HK-2 (cell line): ENCODE measurements around the gene POLR3A.
"Not testable (repeated sequence)": the region's sequence is repeated elsewhere in the genome, so short reads cannot be mapped to it uniquely, and the experiment has no call there.

Source experiments
- DNase-seq: peaks from one replicate; pipeline ENCODE4 v3.0.0-alpha.2; 2018; ENCODE audit not compliant: unreplicated experiment

POLR3A gene

DNA sequence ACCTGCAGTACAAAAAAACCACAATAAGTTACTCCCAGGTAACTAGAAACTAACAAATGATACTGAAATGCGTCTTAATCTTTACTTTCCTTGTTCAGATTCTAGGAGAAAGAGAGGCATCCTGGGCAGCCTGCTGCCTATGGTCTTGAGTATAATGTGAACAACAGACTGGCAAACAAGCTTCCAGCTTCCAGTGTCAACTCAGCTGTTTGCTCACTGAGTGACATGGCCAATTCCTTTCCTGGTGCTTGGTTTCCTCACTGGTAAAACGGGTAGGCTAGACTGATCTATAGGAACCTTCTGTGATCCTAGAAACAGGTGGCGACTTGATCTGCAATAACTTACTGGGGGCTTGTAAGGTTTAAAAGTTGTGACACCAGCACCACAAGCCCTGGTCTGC, 10.1 kb downstream of the POLR3A start:
- DNase-seq, result no peak

DNA sequence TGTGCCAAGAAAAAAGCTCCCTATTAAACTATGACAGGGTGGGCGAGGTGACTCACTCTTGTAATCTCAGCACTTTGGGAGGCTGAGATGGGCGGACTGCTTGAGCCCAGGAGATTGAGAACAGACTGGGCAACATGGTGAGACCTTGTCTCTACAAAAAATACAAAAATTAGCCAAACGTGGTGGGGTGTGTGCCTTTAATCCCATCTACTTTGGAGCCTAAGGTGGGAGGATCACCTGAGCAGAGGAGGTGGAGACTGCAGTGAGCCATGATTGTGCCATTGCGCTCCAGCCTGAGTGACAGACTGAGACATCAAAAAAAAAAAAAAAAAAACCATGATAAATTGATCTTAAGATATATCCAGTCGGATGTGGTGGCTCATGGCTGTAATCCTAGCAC, 11.5 kb downstream of the POLR3A start:
- no peak for DNase-seq

- DNase-seq, result no peak
Measured at GRCh38 chr10:78015546-78015945, 13.8 kb downstream of the POLR3A start.

DNA sequence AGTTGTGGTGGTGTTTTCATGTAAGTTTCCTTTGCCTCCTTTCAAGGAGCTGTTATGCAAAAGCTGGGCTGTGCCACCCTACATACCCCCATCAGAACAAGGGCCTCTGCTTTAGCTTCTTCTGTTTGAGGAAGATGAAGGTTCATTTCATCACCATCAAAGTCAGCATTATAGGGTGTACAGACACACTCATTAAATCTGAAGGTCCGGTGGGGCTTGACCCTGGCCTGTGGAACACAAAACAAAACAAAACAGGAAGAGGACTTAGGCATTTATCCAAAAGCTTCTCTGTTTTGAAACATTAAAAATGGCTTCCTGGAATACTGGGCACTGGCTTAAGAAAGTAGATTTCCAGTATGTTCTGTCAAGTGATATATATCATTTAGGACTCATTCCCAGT, 15.8 kb downstream of the POLR3A start:
- DNase-seq, result no peak

DNA sequence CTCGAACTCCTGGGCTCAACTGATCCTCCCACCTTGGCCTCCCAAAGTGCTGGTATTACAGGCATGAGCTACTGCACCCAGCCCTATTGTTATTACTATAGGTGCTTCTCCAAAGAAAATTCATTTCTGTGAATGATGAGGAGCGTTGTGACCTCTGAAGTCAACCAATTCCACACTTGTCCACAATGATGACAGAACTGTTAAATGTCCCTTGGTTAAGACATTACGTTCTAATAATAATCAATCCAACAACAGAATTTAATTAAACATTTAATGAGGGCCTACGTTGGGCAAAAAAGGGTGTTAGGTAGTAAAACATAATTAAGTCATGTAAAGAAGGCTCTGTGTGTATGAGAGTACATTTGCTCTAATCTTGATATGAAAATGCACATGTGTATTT, 18.2 kb downstream of the POLR3A start:
- no peak for DNase-seq

DNA sequence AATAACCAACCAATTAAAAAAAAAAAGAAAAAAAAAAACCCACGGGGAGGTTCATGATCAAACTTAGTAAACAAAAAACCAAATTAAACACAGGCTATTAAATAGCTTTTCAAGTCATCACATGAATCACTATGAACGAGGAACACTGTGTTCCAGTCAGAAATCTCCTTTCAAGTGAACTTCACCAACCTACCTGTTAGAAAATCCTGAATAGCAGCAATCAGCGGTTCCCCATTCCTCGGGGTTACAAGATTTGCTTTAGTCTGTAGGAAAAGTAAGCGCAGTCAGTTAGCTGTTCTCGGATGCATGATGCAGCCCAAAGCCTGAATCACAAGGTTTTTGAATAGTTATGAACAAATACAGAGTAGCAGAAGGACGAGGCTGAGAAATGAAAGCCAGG, 19.0 kb downstream of the POLR3A start:
- no peak for DNase-seq

DNA sequence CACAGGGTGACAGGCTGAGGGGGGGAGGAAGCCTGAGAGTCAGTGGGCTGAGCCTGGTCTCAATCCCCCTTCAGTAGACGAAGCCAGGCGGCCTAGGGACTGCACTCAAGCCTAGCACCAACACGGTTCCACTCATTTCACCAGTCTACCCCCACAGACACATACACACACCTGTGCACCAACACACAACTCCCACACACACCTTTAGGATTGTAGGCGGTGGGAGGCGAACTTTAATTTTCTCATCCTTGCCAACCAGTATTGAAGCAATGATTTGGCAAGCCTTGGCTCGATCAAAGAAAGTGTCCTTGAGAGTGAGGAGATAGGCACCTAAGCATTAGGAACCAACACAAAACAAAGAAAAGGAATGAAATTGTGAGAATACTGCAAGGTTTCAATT, 19.7 kb downstream of the POLR3A start:
- no peak for DNase-seq

DNA sequence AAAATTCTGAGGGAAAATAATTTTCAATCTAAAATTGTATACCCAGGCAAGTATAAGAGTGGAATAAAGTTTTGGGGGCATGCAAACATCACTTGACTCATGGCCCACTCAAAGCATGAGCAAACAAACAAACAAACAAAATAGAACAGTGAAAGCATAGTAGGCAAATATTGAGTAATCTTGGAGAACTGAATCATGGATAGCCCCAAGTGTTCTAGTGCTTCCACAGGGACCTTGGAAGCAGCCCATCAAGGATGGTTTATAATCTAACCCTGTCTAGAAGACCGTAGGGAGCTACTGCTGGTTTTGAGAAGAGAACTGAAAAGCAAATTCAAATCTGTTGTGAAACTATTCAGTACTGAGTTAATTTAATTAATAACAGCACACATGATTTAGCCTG, 22.1 kb downstream of the POLR3A start:
- no peak for DNase-seq

DNA sequence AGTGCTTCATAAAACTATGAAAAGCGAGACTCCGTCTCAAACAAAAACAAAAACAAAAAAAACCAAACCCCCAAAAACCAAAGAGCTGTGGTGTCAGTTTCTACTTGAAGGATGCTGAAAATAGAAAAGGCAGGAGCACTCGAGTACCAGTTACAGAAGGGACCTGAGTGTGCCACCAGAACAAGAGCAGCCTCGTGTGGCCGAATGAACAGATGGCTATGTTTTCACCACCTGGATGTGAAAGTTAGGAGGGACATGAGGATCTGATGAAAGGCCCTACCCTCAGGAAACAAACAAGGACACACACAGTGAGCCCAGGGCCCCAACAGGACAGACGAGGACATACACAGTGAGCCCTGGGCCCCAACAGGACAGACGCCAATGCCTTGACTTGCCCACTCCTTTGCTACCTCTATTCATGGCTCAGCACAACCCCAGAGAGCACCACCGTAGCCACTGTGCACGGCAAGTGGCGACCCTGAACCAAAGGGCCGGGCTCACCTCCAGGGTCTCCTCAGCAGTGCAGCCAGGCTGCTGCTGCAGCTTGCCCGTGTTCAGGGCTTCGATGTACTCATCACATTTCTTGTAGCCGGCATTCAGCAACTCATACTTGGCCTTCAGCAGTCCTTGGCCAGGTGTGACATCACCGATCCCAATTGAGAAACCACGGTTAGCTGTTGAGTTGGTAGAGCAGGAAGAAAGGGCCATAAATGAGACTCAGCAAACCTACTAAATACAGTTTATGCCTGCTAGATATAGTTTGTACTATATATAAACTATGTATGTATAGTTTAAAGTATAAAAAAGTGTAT, 24.9 kb downstream of the POLR3A start:
- no peak for DNase-seq

DNA sequence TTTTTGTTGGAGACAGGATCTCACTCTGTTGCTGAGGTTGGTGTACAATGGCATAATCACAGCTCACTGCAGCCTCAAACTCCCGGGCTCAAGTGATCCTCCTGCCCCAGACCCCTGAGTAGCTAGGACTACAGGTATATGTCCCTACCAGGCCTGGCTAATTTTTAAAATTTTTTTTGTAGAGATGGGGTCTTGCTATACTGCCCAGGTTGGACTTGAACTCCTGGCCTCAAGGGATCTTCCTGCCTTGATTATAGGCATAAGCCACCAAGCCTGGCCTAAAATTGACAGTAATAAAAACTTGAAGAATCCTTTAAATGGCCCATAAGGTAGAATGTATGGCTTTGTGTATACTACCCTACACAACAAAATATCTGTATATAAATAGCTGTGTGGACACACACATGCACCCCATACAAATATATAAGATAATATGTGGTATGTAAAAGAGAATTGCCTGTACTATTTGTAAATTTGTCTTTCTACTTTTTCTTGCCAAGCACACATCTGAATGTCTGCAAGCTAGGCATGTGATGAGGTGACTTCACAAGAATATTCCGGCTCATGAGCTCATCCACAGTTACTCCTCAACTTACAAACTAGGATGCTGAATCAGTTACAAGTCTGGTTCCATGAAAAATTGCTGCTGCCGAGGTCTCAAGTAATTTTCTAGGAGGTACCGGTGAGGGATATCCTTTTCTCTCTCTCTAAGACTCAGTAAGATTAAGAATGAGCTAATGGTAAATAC, 26.6 kb downstream of the POLR3A start:
- no peak for DNase-seq

- DNase-seq, result no peak
Measured at GRCh38 chr10:78000956-78001472, 28.3 kb downstream of the POLR3A start.

DNA sequence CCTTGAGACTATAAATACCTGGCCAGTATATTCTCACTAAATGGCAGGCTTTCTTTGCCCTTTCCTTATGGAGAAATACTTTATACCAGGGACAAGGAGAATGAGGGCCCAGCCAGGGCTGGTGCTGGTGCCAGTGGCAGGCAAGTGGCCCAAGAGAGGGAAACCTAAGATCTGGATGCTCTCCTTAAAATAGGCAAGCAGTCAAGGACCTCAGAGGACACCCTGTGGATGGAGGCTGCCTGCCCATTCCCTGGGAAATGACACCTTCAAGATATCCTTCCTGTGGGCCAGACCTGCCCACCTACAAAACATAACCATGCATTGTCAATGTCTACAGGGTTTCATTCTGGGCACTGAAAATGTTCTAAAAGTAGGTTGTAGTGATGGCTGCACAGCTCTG, 29.1 kb downstream of the POLR3A start:
- DNase-seq, result no peak

- DNase-seq, result not testable (repeated sequence)
Measured at GRCh38 chr10:77998780-77999179, 30.5 kb downstream of the POLR3A start.

DNA sequence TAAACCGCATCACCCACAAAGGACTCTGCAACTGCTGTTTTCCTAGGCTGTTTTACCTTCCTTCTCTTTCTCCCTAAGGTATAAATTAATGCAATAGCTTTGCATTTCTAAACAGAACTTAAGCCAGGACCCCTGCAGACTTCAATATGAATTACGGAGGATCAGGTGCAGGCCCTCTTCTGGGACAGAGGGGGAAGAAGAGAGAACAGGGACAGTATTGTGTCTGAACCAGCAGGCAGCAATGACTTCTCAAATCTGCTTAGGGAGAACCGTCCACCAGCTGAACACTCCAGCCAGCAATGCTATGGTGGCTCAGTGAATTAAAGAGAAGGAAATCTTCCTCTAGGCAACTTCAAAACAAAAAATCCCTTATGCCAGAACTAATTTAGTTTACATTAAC, 35.7 kb downstream of the POLR3A start:
- no peak for DNase-seq

DNA sequence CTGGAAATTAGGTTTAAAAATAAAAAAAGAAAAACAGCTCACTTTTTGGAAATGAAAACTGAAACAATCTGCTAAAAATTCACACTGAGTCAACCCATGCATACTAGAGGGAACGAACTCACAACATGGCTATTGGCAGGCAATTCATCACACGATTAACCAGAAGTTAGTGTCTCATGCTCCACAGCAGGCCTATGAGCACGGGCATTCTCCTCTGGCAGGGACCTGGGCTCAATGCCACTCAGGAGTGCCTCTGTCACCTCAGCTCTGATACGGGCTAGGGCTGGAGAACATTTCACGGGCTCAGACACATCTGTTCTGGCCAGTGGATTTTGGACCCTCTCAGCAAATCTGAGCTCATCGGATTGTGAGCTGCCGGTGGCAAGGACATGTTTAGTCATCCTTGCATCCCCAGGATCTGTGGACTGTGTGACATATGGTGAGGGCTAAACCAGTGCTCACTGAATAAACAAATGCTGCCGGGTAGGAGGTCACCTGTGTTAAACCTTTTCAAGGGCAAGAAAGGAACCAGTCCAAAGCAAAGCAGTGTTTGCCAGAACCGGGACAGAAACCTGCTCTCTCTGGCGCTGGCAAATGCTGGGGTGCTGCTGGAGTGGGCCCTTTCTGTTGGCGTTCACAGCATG, 40.1 kb downstream of the POLR3A start:
- DNase-seq, result no peak

- DNase-seq, result no peak
Measured at GRCh38 chr10:77987671-77988255, 41.6 kb downstream of the POLR3A start.

DNA sequence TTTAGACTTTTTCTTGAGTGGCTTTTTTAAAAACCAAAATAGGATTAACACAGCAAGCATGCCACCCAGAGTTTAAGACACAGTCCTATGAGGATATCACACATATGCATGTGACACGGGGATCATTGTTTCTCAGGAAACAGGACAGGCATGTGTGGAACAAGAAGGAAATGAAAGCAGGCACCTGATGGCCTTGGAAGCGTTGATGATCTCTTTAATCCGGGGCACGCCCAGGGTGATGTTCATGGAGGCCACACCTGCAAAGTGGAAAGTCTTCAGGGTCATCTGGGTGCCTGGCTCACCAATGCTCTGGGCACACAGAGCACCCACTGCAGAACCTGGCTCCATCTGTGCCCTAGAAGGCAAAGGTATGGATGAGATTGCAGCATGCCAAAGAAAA, 44.3 kb downstream of the POLR3A start:
- DNase-seq, result no peak

DNA sequence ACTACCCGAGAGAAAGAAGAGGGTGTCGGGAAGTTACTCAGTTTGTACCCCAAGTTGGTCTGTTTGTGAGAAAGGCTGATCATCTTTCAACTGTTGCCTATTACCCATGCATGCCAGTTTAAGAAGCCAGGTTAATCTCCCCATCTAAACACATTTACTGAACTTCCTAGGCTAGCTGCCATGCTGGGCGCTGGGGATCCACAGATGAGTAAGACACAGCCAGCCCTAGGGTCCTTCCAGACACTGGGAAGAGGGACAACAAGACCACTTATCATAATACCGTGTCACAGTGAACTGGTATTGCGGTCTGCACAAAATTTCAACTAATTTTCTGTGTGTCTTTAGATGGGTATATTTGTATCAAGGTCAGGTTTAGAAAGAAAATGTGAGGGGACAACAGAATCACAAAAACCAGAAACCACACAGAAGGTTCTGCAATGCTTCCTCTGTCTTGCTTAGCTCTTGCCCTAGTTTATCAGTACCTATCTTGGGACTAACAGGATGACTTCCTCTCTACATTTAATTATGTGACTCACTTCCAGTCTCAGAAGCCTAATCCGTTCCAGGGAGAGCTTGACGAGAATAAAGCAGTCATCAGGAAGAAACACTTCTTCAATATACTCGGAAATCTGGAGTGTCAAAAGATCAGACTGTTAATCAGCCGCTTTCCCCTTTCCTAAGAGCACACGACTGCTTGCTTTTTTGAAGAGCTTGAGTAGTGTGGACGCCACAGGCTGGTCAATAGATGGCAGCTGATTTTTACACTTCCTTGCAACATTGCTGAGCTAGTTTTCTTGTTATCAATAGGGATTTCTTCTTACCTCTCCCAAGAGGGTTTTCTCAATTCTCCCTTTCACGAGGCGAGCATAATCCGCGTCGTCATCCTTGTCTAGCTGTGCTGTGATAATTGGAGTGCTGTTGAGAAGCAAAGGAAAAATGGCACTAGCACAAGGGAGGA, 45.7 kb downstream of the POLR3A start:
- DNase-seq, result no peak

- no peak for DNase-seq
Measured at GRCh38 chr10:77981281-77981680, 48.0 kb downstream of the POLR3A start.

- DNase-seq, result no peak
Measured at GRCh38 chr10:77979221-77979620, 50.1 kb downstream of the POLR3A start.

GRCh38 chr10:77978360-77978759, 51.0 kb downstream of the POLR3A start:
- DNase-seq, result no peak
